ENCODE data around the gene FBXW12.
"Not testable (repeated sequence)": the region's sequence is repeated elsewhere in the genome, so short reads cannot be mapped to it uniquely, and the experiment has no call there.

FBXW12 gene

GRCh38 chr3:48337536-48337935 is 34.5 kb upstream of the FBXW12 start:
- not testable (repeated sequence) for H3K36me3 ChIP-seq (ENCODE audit: low read length); H3K9ac ChIP-seq (ENCODE audit: low read length); H3K27ac ChIP-seq (ENCODE audit: low read depth, low read length); H3K9me3 ChIP-seq (ENCODE audit: insufficient read depth, low read length); H3K4me3 ChIP-seq (ENCODE audit: insufficient read depth, low read length, poor library complexity, severe bottlenecking); H3F3A ChIP-seq (ENCODE audit: insufficient read depth); H3K27me3 ChIP-seq (ENCODE audit: low read length); H3K9me2 ChIP-seq (replicated peaks; ENCODE audit: insufficient read depth, low read length); H3K79me2 ChIP-seq (ENCODE audit: insufficient read depth, low read length); H3K4me2 ChIP-seq (ENCODE audit: low read depth, low read length, poor library complexity, severe bottlenecking); H4K20me1 ChIP-seq (ENCODE audit: low read depth, low read length); H2AFZ ChIP-seq (ENCODE audit: low read depth, low read length, severe bottlenecking)

- Histone ChIP-seq H2AFZ (ENCODE audit: low read depth, low read length, severe bottlenecking) (no peak overlapping the region), H3K27ac (ENCODE audit: low read depth, low read length) (no peak overlapping the region), H3K79me2 (ENCODE audit: insufficient read depth, low read length) (no peaks in the 10 kb centered on the region), H3K9ac (ENCODE audit: low read length) (no peak overlapping the region), H3K36me3 (ENCODE audit: low read length) (no peaks in the 10 kb centered on the region), H3K27me3 (ENCODE audit: low read length) (no peaks in the 10 kb centered on the region), H3K4me3 (ENCODE audit: insufficient read depth, low read length, poor library complexity, severe bottlenecking) (no peak overlapping the region), H4K20me1 (ENCODE audit: low read depth, low read length) (no peaks in the 10 kb centered on the region), H3K9me2 (replicated peaks; ENCODE audit: insufficient read depth, low read length) (no peaks in the 10 kb centered on the region), H3K4me2 (ENCODE audit: low read depth, low read length, poor library complexity, severe bottlenecking) (no peak overlapping the region), H3F3A (ENCODE audit: insufficient read depth) (no peaks in the 10 kb centered on the region), H3K9me3 (ENCODE audit: insufficient read depth, low read length) (no peaks in the 10 kb centered on the region)
- no peak for TF ChIP-seq CTCF (IDR thresholded peaks at IDR 0.05; ENCODE audit: insufficient read depth, low read length, poor library complexity, severe bottlenecking)
- TF ChIP-seq EZH2phosphoT487 (conservative IDR thresholded peaks at IDR 0.05; ENCODE audit: low read length), result no peak
Observed at GRCh38 chr3:48338635-48339034, 33.4 kb upstream of the FBXW12 start.

- no peak overlapping the region for H3K27ac ChIP-seq (ENCODE audit: low read depth, low read length)
- H3K9me2 ChIP-seq (replicated peaks; ENCODE audit: insufficient read depth, low read length), result no peaks in the 10 kb centered on the region
- H3K9me3 ChIP-seq (ENCODE audit: insufficient read depth, low read length), result no peaks in the 10 kb centered on the region
- H3K79me2 ChIP-seq (ENCODE audit: insufficient read depth, low read length), result no peaks in the 10 kb centered on the region
- H3K9ac ChIP-seq (ENCODE audit: low read length), result no peak overlapping the region
- TF ChIP-seq EZH2phosphoT487 (conservative IDR thresholded peaks at IDR 0.05; ENCODE audit: low read length), result no peak
- TF ChIP-seq CTCF (IDR thresholded peaks at IDR 0.05; ENCODE audit: insufficient read depth, low read length, poor library complexity, severe bottlenecking), result no peak
- no peak overlapping the region for H2AFZ ChIP-seq (ENCODE audit: low read depth, low read length, severe bottlenecking)
- no peak overlapping the region for H3K4me3 ChIP-seq (ENCODE audit: insufficient read depth, low read length, poor library complexity, severe bottlenecking)
- H3K27me3 ChIP-seq (ENCODE audit: low read length), result no peaks in the 10 kb centered on the region
- no peaks in the 10 kb centered on the region for H3K36me3 ChIP-seq (ENCODE audit: low read length)
- H4K20me1 ChIP-seq (ENCODE audit: low read depth, low read length), result no peaks in the 10 kb centered on the region
- no peaks in the 10 kb centered on the region for H3F3A ChIP-seq (ENCODE audit: insufficient read depth)
- no peak overlapping the region for H3K4me2 ChIP-seq (ENCODE audit: low read depth, low read length, poor library complexity, severe bottlenecking)
Observed at GRCh38 chr3:48343432-48343831, 28.6 kb upstream of the FBXW12 start.

- Histone ChIP-seq H3K27ac (ENCODE audit: low read depth, low read length) (no peak overlapping the region), H2AFZ (ENCODE audit: low read depth, low read length, severe bottlenecking) (no peak overlapping the region), H3F3A (ENCODE audit: insufficient read depth) (no peaks in the 10 kb centered on the region), H3K36me3 (ENCODE audit: low read length) (no peaks in the 10 kb centered on the region), H3K4me2 (ENCODE audit: low read depth, low read length, poor library complexity, severe bottlenecking) (no peak overlapping the region), H3K79me2 (ENCODE audit: insufficient read depth, low read length) (no peaks in the 10 kb centered on the region), H3K4me3 (ENCODE audit: insufficient read depth, low read length, poor library complexity, severe bottlenecking) (no peak overlapping the region), H3K27me3 (ENCODE audit: low read length) (no peaks in the 10 kb centered on the region), H3K9me2 (replicated peaks; ENCODE audit: insufficient read depth, low read length) (no peaks in the 10 kb centered on the region), H3K9me3 (ENCODE audit: insufficient read depth, low read length) (no peaks in the 10 kb centered on the region), H3K9ac (ENCODE audit: low read length) (no peak overlapping the region), H4K20me1 (ENCODE audit: low read depth, low read length) (no peaks in the 10 kb centered on the region)
- TF ChIP-seq EZH2phosphoT487 (conservative IDR thresholded peaks at IDR 0.05; ENCODE audit: low read length), result no peak
- TF ChIP-seq CTCF (IDR thresholded peaks at IDR 0.05; ENCODE audit: insufficient read depth, low read length, poor library complexity, severe bottlenecking), result no peak
Observed at GRCh38 chr3:48344867-48345507, 27.0 kb upstream of the FBXW12 start.

Measured in SU-DHL-6 (cell line).